ENCODE measurements around the gene CYP3A5.
A peak's percentile ranks its signal among the peaks of the same experiment; 100 is the strongest.
"Not testable (repeated sequence)": the region's sequence is repeated elsewhere in the genome, so short reads cannot be mapped to it uniquely, and the experiment has no call there.

CYP3A5 gene

GRCh38 chr7:99637414-99637813, 42.4 kb downstream of the CYP3A5 start:
- not testable (repeated sequence) for DNase-seq

- DNase-seq = peak; percentile 71
These were observed 48.3 kb downstream of the CYP3A5 start for GRCh38 chr7:99631295-99632109.

GRCh38 chr7:99629643-99630042, 50.2 kb downstream of the CYP3A5 start:
- DNase-seq = peak; percentile 52

GRCh38 chr7:99628471-99629465, 51.0 kb downstream of the CYP3A5 start:
- DNase-seq = peak; percentile 47

GRCh38 chr7:99627513-99627912, 52.3 kb downstream of the CYP3A5 start:
- no peak for DNase-seq

- no peak for DNase-seq
These were observed 53.1 kb downstream of the CYP3A5 start for GRCh38 chr7:99626661-99627060.

- DNase-seq = peak; percentile 55
These were observed 53.8 kb downstream of the CYP3A5 start for GRCh38 chr7:99625961-99626360.

- peak; percentile 57 for DNase-seq
These were observed 54.5 kb downstream of the CYP3A5 start for GRCh38 chr7:99625321-99625720.

- peak; percentile 86 for DNase-seq
These were observed 55.3 kb downstream of the CYP3A5 start for GRCh38 chr7:99624484-99624883.

GRCh38 chr7:99623702-99624447, 55.9 kb downstream of the CYP3A5 start:
- DNase-seq = peak; percentile 71

GRCh38 chr7:99623091-99623693, 56.6 kb downstream of the CYP3A5 start:
- peak; percentile 66 for DNase-seq

- DNase-seq = no peak
These were observed 57.2 kb downstream of the CYP3A5 start for GRCh38 chr7:99622596-99622995.

- DNase-seq = peak; percentile 32
These were observed 58.5 kb downstream of the CYP3A5 start for GRCh38 chr7:99621271-99621670.

GRCh38 chr7:99619571-99620130, 60.1 kb downstream of the CYP3A5 start:
- peak; percentile 24 for DNase-seq

GRCh38 chr7:99618726-99619125, 61.1 kb downstream of the CYP3A5 start:
- peak; percentile 26 for DNase-seq

- no peak for DNase-seq
These were observed 62.5 kb downstream of the CYP3A5 start for GRCh38 chr7:99617192-99617781.

GRCh38 chr7:99616359-99617191, 63.2 kb downstream of the CYP3A5 start, which contains the start of gene ZSCAN25:
ZSCAN25 (plus strand) TSS chr7:99616946; CDS start chr7:99619607, 2,661 bp downstream.
- peak; percentile 92 for DNase-seq

GRCh38 chr7:99615989-99616358, 63.8 kb downstream of the CYP3A5 start:
- no peak for DNase-seq

GRCh38 chr7:99614495-99614894, 65.3 kb downstream of the CYP3A5 start:
- DNase-seq = no peak

GRCh38 chr7:99607548-99607947, 72.2 kb downstream of the CYP3A5 start:
- DNase-seq = no peak

GRCh38 chr7:99606531-99606930, 73.3 kb downstream of the CYP3A5 start:
- DNase-seq = no peak
